HCT116 (cell line): Measurements from ENCODE around the gene GREB1L. TPM values are rescaled to one million over a fixed set of nuclear protein-coding genes. Genes with fewer than 3 reads are reported as not detected.

Source experiments
- ATAC-seq: fragments of 200-7000 bp; cut with Tn5 transposase; 2 replicates; pipeline ENCODE4 v1.9.1; 2020; ENCODE audit warnings: mild to moderate bottlenecking, moderate library complexity
- BruUV-seq: library from RNA; stranded (reverse); fragments of 400-500 nt; replicated peaks from 2 replicates; lab custom pipeline; 2021; lab: Mats Ljungman, UMichigan
- CTCF ChIA-PET: fragments of 300-600 bp; sonication (Branson Sonifier 250); formaldehyde crosslinking; loops from one replicate; lab custom pipeline; 2021; ENCODE audit warnings: antibody characterized with exemption; lab: Charles Lee
- POLR2A ChIA-PET: fragments of 300-600, 350-600 bp; sonication (Branson Sonifier 250); formaldehyde crosslinking; loops from one replicate; lab custom pipeline; 2021; ENCODE audit warnings: antibody characterized with exemption; lab: Charles Lee
- RAD21 ChIA-PET, 2 experiments: fragments of 300-600 bp; sonication (Branson Sonifier 250); formaldehyde crosslinking; loops; one replicate each; lab custom pipeline; 2023; ENCODE audit warnings: low total read pairs in 2 of 2; ENCODE audit not compliant: uncharacterized antibody in 2 of 2, unreplicated experiment in 2 of 2, low non-redundant PET in 1 of 2; lab: Charles Lee
- DNase-seq: peaks from one replicate; pipeline ENCODE4 v3.0.0-alpha.2; 2010; ENCODE audit warnings: low read depth, low spot score
- H2AFZ ChIP-seq: fragments of 200-600 bp; shearing (Covaris generic), sonication (generic); 2 replicates; pipeline ENCODE4 v1.6.1; 2017; ENCODE audit warnings: low read depth, mixed run types, mixed read lengths, antibody characterized with exemption, low read length; ENCODE audit not compliant: poor library complexity, severe bottlenecking
- H3K27ac ChIP-seq: 2 replicates; pipeline ENCODE4 v1.5.1; 2012; ENCODE audit warnings: low read depth, low read length
- H3K27me3 ChIP-seq: fragments of 200-600 bp; sonication (generic); 2 replicates; pipeline ENCODE4 v1.6.1; 2016; ENCODE audit warnings: mixed run types, low read length, mixed read lengths; ENCODE audit not compliant: insufficient read depth
- H3K36me3 ChIP-seq, 2 experiments: fragments of 200-500 bp in 1 of 2; fragments of 200-600 bp in 1 of 2; sonication (Bioruptor generic) in 1 of 2; sonication (generic) in 1 of 2; 2 replicates each; pipeline versions ENCODE4 v1.5.1 to v1.6.1; 2014 to 2016; ENCODE audit warnings: low read length in 2 of 2, inconsistent platforms in 1 of 2, mixed read lengths in 1 of 2, mixed run types in 1 of 2; ENCODE audit not compliant: insufficient read depth in 2 of 2, control insufficient read depth in 1 of 2
- H3K4me1 ChIP-seq, 2 experiments: fragments of 200-600 bp in 1 of 2; sonication (generic) in 1 of 2; 2 replicates each; pipeline versions ENCODE4 v1.5.1 to v1.6.1; 2012 to 2017; ENCODE audit warnings: low read length in 2 of 2, inconsistent platforms in 1 of 2, mild to moderate bottlenecking in 1 of 2, mixed read lengths in 1 of 2, mixed run types in 1 of 2, moderate library complexity in 1 of 2; ENCODE audit not compliant: insufficient read depth in 2 of 2, control insufficient read depth in 1 of 2
- H3K4me2 ChIP-seq: fragments of 200-600 bp; sonication (generic); 2 replicates; pipeline ENCODE4 v1.6.1; 2017; ENCODE audit warnings: mixed run types, low read length, mixed read lengths
- H3K4me3 ChIP-seq, 2 experiments: fragments of 200-600 bp in 1 of 2; sonication (generic) in 1 of 2; replicated peaks in 1 of 2; 2 replicates each; pipeline ENCODE4 v1.5.1; 2011 to 2016; ENCODE audit warnings: low read length in 2 of 2, control low read depth in 1 of 2, low read depth in 1 of 2, mild to moderate bottlenecking in 1 of 2, mixed read lengths in 1 of 2, mixed run types in 1 of 2
- H3K79me2 ChIP-seq: fragments of 200-600 bp; sonication (generic); 2 replicates; pipeline ENCODE4 v1.6.1; 2017; ENCODE audit warnings: mild to moderate bottlenecking, mixed run types, low read length, moderate library complexity, mixed read lengths; ENCODE audit not compliant: insufficient read depth
- H3K9ac ChIP-seq: fragments of 200-600 bp; sonication (generic); 2 replicates; pipeline ENCODE4 v1.6.1; 2016; ENCODE audit warnings: low read length, mixed read lengths
- H3K9me2 ChIP-seq: fragments of 200-600 bp; sonication (generic), shearing (Covaris generic); 2 replicates; pipeline ENCODE4 v1.6.1; 2017; ENCODE audit warnings: mixed run types, mild to moderate bottlenecking, moderate library complexity; ENCODE audit not compliant: insufficient read depth
- H3K9me3 ChIP-seq, 2 experiments: fragments of 200-500 bp in 1 of 2; fragments of 200-600 bp in 1 of 2; sonication (Bioruptor generic) in 1 of 2; sonication (generic) in 1 of 2; 2 replicates each; pipeline ENCODE4 v1.6.1; 2014 to 2017; ENCODE audit warnings: low read length in 2 of 2, mixed read lengths in 2 of 2, inconsistent platforms in 1 of 2, low read depth in 1 of 2, mild to moderate bottlenecking in 1 of 2, mixed run types in 1 of 2, moderate library complexity in 1 of 2; ENCODE audit not compliant: control insufficient read depth in 1 of 2, insufficient read depth in 1 of 2
- H4K20me1 ChIP-seq: fragments of 200-600 bp; sonication (generic), shearing (Covaris generic); 2 replicates; pipeline ENCODE4 v1.6.1; 2017; ENCODE audit warnings: mixed run types, mild to moderate bottlenecking, moderate library complexity; ENCODE audit not compliant: insufficient read depth
- ATF3 ChIP-seq: IDR thresholded peaks from 2 replicates; pipeline ENCODE4 v1.6.1; 2012
- CBX3 ChIP-seq: IDR thresholded peaks from 2 replicates; pipeline ENCODE4 v1.6.1; 2012; ENCODE audit warnings: low read depth
- ELF1 ChIP-seq: IDR thresholded peaks from 2 replicates; pipeline ENCODE4 v1.6.1; 2012; ENCODE audit warnings: low read depth, borderline replicate concordance
- EZH2 ChIP-seq: fragments of 200-600 bp; sonication (generic); IDR thresholded peaks from 2 replicates; pipeline ENCODE4 v1.6.1; 2017; ENCODE audit warnings: antibody characterized with exemption, mixed run types
- EZH2phosphoT487 ChIP-seq: fragments of 200-600 bp; IDR thresholded peaks from 2 replicates; pipeline ENCODE4 v1.6.1; 2018; ENCODE audit warnings: antibody characterized with exemption, borderline replicate concordance
- FOSL1 ChIP-seq: IDR thresholded peaks from 2 replicates; pipeline ENCODE4 v1.6.1; 2012; ENCODE audit warnings: low read depth
- POLR2A ChIP-seq: IDR thresholded peaks from 2 replicates; pipeline ENCODE4 v1.7.0; 2011; ENCODE audit warnings: borderline replicate concordance; ENCODE audit not compliant: insufficient read depth, insufficient read length; ENCODE audit errors: extremely low read depth
- POLR2AphosphoS5 ChIP-seq: IDR thresholded peaks from 2 replicates; pipeline ENCODE4 v1.6.1; 2011; ENCODE audit warnings: mild to moderate bottlenecking, low read depth, low read length, moderate library complexity
- RAD21 ChIP-seq: IDR thresholded peaks from 2 replicates; pipeline ENCODE4 v1.6.1; 2012; ENCODE audit warnings: low read depth, mild to moderate bottlenecking
- REST ChIP-seq: IDR thresholded peaks from 2 replicates; pipeline ENCODE4 v1.6.1; 2012; ENCODE audit warnings: low read depth
- SRF ChIP-seq: IDR thresholded peaks from 2 replicates; pipeline ENCODE4 v1.6.1; 2012; ENCODE audit warnings: low read depth
- TCF7L2 ChIP-seq: IDR thresholded peaks from 2 replicates; pipeline ENCODE4 v1.7.0; 2011; ENCODE audit warnings: borderline replicate concordance, inconsistent platforms; ENCODE audit not compliant: insufficient read depth, insufficient read length; ENCODE audit errors: extremely low read depth
- YY1 ChIP-seq: IDR thresholded peaks from 2 replicates; pipeline ENCODE4 v1.6.1; 2011; ENCODE audit warnings: low read length, low read depth, moderate library complexity, mild to moderate bottlenecking; ENCODE audit not compliant: insufficient replicate concordance; ENCODE audit errors: extremely low read depth
- intact Hi-C: fragments of 100-400 bp; cut with micrococcal nuclease; formaldehyde crosslinking; loops from 2 replicates; pipeline ENCODE4 v1.10.0; 2022
- total RNA-seq: library from RNA; stranded (reverse); gene quantifications from one replicate; pipeline ENCODE4 v1.2.1, GENCODE V29; 2021; ENCODE audit not compliant: unreplicated experiment

The GREB1L gene
- total RNA-seq, 1 experiment from 2014 or later = 12.2 TPM

- TF ChIP-seq REST (no peak), FOSL1 (peak; percentile 64), CBX3 (no peak), RAD21 (peak; percentile 88), EZH2 (no peak)
Observed at GRCh38 chr18:21194871-21195771, 46.9 kb upstream of the GREB1L start (continued).

DNA sequence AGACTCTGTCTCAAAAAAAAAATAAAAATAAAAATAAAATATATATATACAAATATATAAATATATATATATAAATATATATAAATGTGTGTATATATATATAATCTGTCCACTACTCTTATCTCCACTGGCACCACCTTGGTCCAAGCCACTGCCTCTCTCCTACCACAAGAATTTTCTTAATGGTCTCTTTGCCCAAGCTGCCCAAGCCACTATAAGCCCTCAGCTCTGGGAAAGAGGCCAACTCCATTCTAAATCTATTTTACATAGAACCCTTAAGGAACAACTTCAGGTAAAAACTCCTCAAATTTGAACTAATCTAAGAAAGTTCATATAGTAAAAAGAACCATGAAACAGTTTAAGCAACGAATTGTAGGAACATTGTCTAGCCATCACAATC, 45.6 kb upstream of the GREB1L start:
- intact Hi-C loops = loop anchor here (5.0 to 10.0 kb wide), 2 partner anchors 406 to 1368 kb away; partner anchors contain the start of gene ESCO1
- Histone ChIP-seq H3K4me1 (peaks cover 0 to 16% of the 10 kb centered on the region in 2 experiments; a peak in 2 of 4 replicates), H3K27me3 (no peaks in the 10 kb centered on the region), H4K20me1 (no peaks in the 10 kb centered on the region), H2AFZ (peak overlapping the region; percentile 12), H3K27ac (no peak overlapping the region), H3K4me2 (no peak overlapping the region), H3K9ac (no peak overlapping the region), H3K9me3 (no peaks in the 10 kb centered on the region), H3K36me3 (no peaks in the 10 kb centered on the region), H3K79me2 (no peaks in the 10 kb centered on the region), H3K9me2 (no peaks in the 10 kb centered on the region), H3K4me3 (no peak overlapping the region)
- POLR2A ChIA-PET = no interaction called here
- no peak for DNase-seq
- CTCF ChIA-PET = interaction anchor here (1.0 to 4.8 kb wide), 4 partner anchors 9 to 416 kb away, joined by 4 to 51 read pairs (median 16); partner anchors contain the start of genes ESCO1 and SNRPD1
- ATAC-seq = no peak
- RAD21 ChIA-PET = interaction anchor here in 1 of 2 experiments (1.4 kb wide), 1 partner anchor 248 kb away, joined by 5 read pairs; no protein-coding TSS in a partner anchor
- no TSS peak for BruUV-seq
- no peak for TF ChIP-seq SRF
- TF ChIP-seq REST = no peak
- no peak for TF ChIP-seq YY1
- no peak for TF ChIP-seq ELF1
- TF ChIP-seq EZH2 = no peak
- no peak for TF ChIP-seq TCF7L2
- no peak for TF ChIP-seq POLR2AphosphoS5
- no peak for TF ChIP-seq ATF3
- TF ChIP-seq RAD21 = no peak
- no peak for TF ChIP-seq EZH2phosphoT487
- no peak for TF ChIP-seq CBX3
- no peak for TF ChIP-seq POLR2A
